GM12878 (cell line): ENCODE data around the gene DUS1L. TPM values are rescaled to one million over a fixed set of nuclear protein-coding genes. Genes with fewer than 3 reads are reported as not detected.

ENCODE experiments used
- ATAC-seq: fragments of 200-7000 bp; cut with Tn5 transposase; 3 replicates; pipeline ENCODE4 v1.9.1; 2020; ENCODE audit warnings: mild to moderate bottlenecking, moderate library complexity
- BruUV-seq: library from RNA; stranded (reverse); fragments of 400-500 nt; replicated peaks from 2 replicates; lab custom pipeline; 2021; lab: Mats Ljungman, UMichigan
- CTCF ChIA-PET: fragments of 300-600 bp; sonication (Branson Sonifier 250); formaldehyde crosslinking; extraction: SDS; loops from one replicate; lab custom pipeline; 2021; ENCODE audit warnings: inconsistent platforms; lab: Yijun Ruan, JAX
- POLR2A ChIA-PET: fragments of 350-600 bp; formaldehyde crosslinking; extraction: SDS; loops from one replicate; lab custom pipeline; 2021; ENCODE audit warnings: inconsistent platforms; lab: Charles Lee
- RAD21 ChIA-PET: fragments of 300-600 bp; sonication (Branson Sonifier 250); formaldehyde crosslinking; loops from one replicate; lab custom pipeline; 2023; ENCODE audit warnings: antibody characterized with exemption; ENCODE audit not compliant: unreplicated experiment; lab: Charles Lee
- SMC1A ChIA-PET: fragments of 300-600 bp; sonication (Branson Sonifier 250); formaldehyde crosslinking; loops from one replicate; lab custom pipeline; 2023; ENCODE audit not compliant: unreplicated experiment, uncharacterized antibody; lab: Charles Lee
- DNase-seq: peaks from one replicate; pipeline ENCODE4 v3.0.0-alpha.2; 2011; ENCODE audit warnings: low read depth, low spot score
- FAIRE-seq: peaks from 3 replicates; lab custom pipeline; 2011; peaks lifted over from hg19 to GRCh38; lab: Jason Lieb, UNC
- H2AFZ ChIP-seq: 2 replicates; pipeline ENCODE4 v1.6.0; 2011; ENCODE audit warnings: low read depth, low read length, control low read depth; ENCODE audit not compliant: control insufficient read depth
- H3K27ac ChIP-seq: 2 replicates; pipeline ENCODE4 v1.5.1; 2011; ENCODE audit warnings: control low read depth; ENCODE audit not compliant: control insufficient read depth, insufficient read depth
- H3K27me3 ChIP-seq, 2 experiments: replicated peaks in 1 of 2; 2 replicates each; pipeline versions ENCODE4 v1.6.0 to v1.6.1; 2011; ENCODE audit warnings: low read length in 1 of 2; ENCODE audit not compliant: control insufficient read depth in 2 of 2, insufficient read depth in 2 of 2
- H3K36me3 ChIP-seq, 2 experiments: 2 replicates each; pipeline ENCODE4 v1.5.1; 2011; ENCODE audit warnings: low read length in 1 of 2; ENCODE audit not compliant: control insufficient read depth in 2 of 2, insufficient read depth in 2 of 2
- H3K4me1 ChIP-seq: 2 replicates; pipeline ENCODE4 v1.6.1; 2011; ENCODE audit warnings: mild to moderate bottlenecking, low read length, moderate library complexity, mixed read lengths; ENCODE audit not compliant: control insufficient read depth, insufficient read depth
- H3K4me2 ChIP-seq: 2 replicates; pipeline ENCODE4 v1.6.0; 2011; ENCODE audit warnings: control low read depth; ENCODE audit not compliant: control insufficient read depth, insufficient read depth
- H3K4me3 ChIP-seq: fragments of 200-600 bp; sonication (generic); 2 replicates; pipeline ENCODE4 v1.5.1; 2016
- H3K79me2 ChIP-seq: 2 replicates; pipeline ENCODE4 v1.6.0; 2011; ENCODE audit warnings: low read length; ENCODE audit not compliant: control insufficient read depth, insufficient read depth
- H3K9ac ChIP-seq: 2 replicates; pipeline ENCODE4 v1.8.0; 2011; ENCODE audit warnings: low read length, control low read depth, mixed read lengths; ENCODE audit not compliant: control insufficient read depth, insufficient read depth
- H3K9me3 ChIP-seq: replicated peaks from 3 replicates; pipeline ENCODE4 v1.5.1; 2011; ENCODE audit warnings: mild to moderate bottlenecking, low read length; ENCODE audit not compliant: control insufficient read depth, insufficient read depth
- H4K20me1 ChIP-seq: 2 replicates; pipeline ENCODE4 v1.6.0; 2011; ENCODE audit not compliant: control insufficient read depth, insufficient read depth
- ETV6 ChIP-seq, 2 experiments: fragments of 450-650 bp in 1 of 2; IDR thresholded peaks in 1 of 2; conservative IDR thresholded peaks in 1 of 2; 2 replicates each; pipeline ENCODE4 v1.6.1; 2014; ENCODE audit warnings: antibody characterized with exemption in 1 of 2, borderline replicate concordance in 1 of 2, low read depth in 1 of 2, mild to moderate bottlenecking in 1 of 2, moderate library complexity in 1 of 2
- MEF2A ChIP-seq: IDR thresholded peaks from 2 replicates; pipeline ENCODE4 v1.6.1; 2011; ENCODE audit warnings: low read depth, mild to moderate bottlenecking, low read length, moderate library complexity; ENCODE audit not compliant: insufficient read depth
- NFXL1 ChIP-seq: fragments of 450-650 bp; IDR thresholded peaks from 2 replicates; pipeline ENCODE4 v1.6.1; 2017; ENCODE audit warnings: antibody characterized with exemption, mild to moderate bottlenecking, borderline replicate concordance
- POLR2A ChIP-seq: IDR thresholded peaks from 2 replicates; pipeline ENCODE4 v1.6.1; 2011; ENCODE audit warnings: low read depth, mild to moderate bottlenecking, low read length
- POLR2AphosphoS5 ChIP-seq: IDR thresholded peaks from 2 replicates; pipeline ENCODE4 v1.6.1; 2011; ENCODE audit warnings: mild to moderate bottlenecking, low read length, inconsistent platforms
- RFX5 ChIP-seq: IDR thresholded peaks from 2 replicates; pipeline ENCODE4 v1.6.1; 2011; ENCODE audit warnings: low read depth, low read length, improper control_type of control experiment
- TCF12 ChIP-seq: IDR thresholded peaks from 2 replicates; pipeline ENCODE4 v1.6.1; 2011; ENCODE audit warnings: low read depth, mild to moderate bottlenecking, low read length
- ZNF622 ChIP-seq: fragments of 450-650 bp; IDR thresholded peaks from 2 replicates; pipeline ENCODE4 v1.6.1; 2017; ENCODE audit warnings: mild to moderate bottlenecking, inconsistent platforms
- WGBS: methylation state at CpG from one replicate; pipeline ENCODE4 v1.1.6; 2016; ENCODE audit warnings: low lambda C conversion rate; ENCODE audit not compliant: insufficient replicate concordance, insufficient coverage; ENCODE audit errors: missing lambda C conversion rate; 5-methylcytosine and 5-hydroxymethylcytosine counted together
- in situ Hi-C: fragments of 300-500 bp; cut with MboI; formaldehyde crosslinking; loops from 9 replicates; pipeline ENCODE4 v1.14.3; 2018; ENCODE audit warnings: mixed read lengths
- intact Hi-C: fragments of 100-400 bp; cut with micrococcal nuclease; formaldehyde crosslinking; loops from one replicate; pipeline ENCODE4 v1.14.2; 2022; ENCODE audit not compliant: unreplicated experiment
- polyA plus RNA-seq, 11 experiments: library from polyadenylated mRNA; depleted of rRNA in 4 of 11; unstranded in 6 of 11; stranded (reverse) in 5 of 11; fragments of >200 nt; fragmentation: Nextera tagmentation in 4 of 11; fragmentation: Illumina TruSeq in 1 of 11; extraction: Ambion mirVana in 4 of 11; extraction: Trizol in 1 of 11; gene quantifications; 1 replicate in 1 of 11; 2 replicates in 10 of 11; pipeline versions ENCODE4 v1.2.1 to v1.2.3, GENCODE V29; 2011 to 2016; ENCODE audit warnings: inconsistent platforms in 2 of 11, missing spikeins in 2 of 11, low read depth in 1 of 11
- total RNA-seq, 4 experiments: library from RNA; depleted of rRNA in 3 of 4; stranded (reverse); fragments of >200 nt in 3 of 4; fragmentation: Illumina TruSeq in 1 of 4; extraction: Trizol in 1 of 4; gene quantifications; 2 replicates each; pipeline versions ENCODE4 v1.2.1 to v1.2.3, GENCODE V29; 2013 to 2021
- TF ChIP-seq, protein P1 (sequence below): fragments of 450-650 bp; formaldehyde crosslinking; IDR thresholded peaks from 2 replicates; pipeline ENCODE4 v1.5.0; 2022; ENCODE audit warnings: mild to moderate bottlenecking, missing genetic modification characterization

The DUS1L gene
- total and polyA plus RNA-seq, 10 of the 15 experiments (the other 5 are each of a cell fraction or from before 2014, with no cell fraction given): 6.1 to 157 (median 44.5) TPM

DNA sequence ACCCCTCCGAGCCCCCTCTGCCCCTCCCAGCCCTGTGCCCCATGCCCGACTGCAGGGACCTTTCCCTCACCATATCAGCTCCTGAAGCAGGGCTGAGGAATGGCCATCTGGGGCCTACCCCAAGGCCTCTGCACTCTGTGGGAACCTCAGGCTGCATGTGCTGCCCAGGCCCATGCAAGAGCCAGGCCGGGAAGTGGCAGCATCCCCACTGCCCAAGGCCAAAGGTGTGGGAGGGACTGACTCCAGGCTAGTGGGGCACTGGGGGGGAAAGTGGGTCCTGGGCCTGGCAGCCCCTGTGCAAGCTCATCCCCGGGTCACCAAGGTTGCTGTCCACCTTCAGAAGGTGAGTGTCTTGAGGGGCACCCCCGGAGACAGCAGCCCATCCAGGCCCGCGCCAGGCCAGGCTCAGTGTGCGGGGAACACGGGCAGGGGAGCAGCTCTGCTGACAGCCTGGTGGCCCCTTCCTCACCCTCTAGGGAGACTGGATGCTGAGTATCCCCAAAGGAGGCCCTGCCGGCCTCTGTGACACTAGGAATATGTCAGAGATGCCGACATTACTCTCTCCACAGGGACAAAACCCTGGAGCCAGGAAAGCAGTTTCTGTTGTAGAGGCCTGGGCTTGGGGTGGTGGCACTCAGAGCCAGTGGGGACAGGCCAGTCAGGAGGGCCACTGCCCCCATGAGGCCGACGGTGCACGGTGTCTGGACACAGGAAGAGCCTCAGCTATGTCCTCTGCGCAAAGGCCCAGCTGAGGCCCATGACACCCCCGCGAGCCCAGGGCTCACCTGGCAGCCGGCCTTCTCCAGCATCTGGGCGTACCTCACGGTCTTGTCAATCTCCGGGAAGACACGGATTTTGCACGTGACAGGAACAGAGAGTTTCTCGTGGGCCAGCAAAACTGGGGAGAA, 3.3 kb downstream of the DUS1L start:
- Histone ChIP-seq H3K4me3 (no peak overlapping the region), H2AFZ (no peak overlapping the region), H3K9ac (no peak overlapping the region), H3K36me3 (peaks cover 3 to 19% of the 10 kb centered on the region in 2 experiments; a peak in 3 of 4 replicates), H3K4me1 (peaks cover 8% of the 10 kb centered on the region), H3K9me3 (no peaks in the 10 kb centered on the region), H3K79me2 (peaks cover 20% of the 10 kb centered on the region), H3K4me2 (no peak overlapping the region), H3K27ac (no peak overlapping the region), H3K27me3 (no peaks in the 10 kb centered on the region), H4K20me1 (no peaks in the 10 kb centered on the region)
- no TSS peak for BruUV-seq
- in situ Hi-C loops: no loop called here
- TF ChIP-seq POLR2A (0 out of 2 replicates have a peak, but pooled peaks have one; percentile 7), RFX5 (no peak)
- ATAC-seq: no peak
- WGBS: 91% methylated on average over 23 of the region's 24 CpGs
- ChIA-PET CTCF (no interaction called here), RAD21 (no interaction called here), SMC1A (no interaction called here), POLR2A (no interaction called here)
- no peak for DNase-seq
- intact Hi-C loops: no loop called here
- FAIRE-seq: no peak

DNA sequence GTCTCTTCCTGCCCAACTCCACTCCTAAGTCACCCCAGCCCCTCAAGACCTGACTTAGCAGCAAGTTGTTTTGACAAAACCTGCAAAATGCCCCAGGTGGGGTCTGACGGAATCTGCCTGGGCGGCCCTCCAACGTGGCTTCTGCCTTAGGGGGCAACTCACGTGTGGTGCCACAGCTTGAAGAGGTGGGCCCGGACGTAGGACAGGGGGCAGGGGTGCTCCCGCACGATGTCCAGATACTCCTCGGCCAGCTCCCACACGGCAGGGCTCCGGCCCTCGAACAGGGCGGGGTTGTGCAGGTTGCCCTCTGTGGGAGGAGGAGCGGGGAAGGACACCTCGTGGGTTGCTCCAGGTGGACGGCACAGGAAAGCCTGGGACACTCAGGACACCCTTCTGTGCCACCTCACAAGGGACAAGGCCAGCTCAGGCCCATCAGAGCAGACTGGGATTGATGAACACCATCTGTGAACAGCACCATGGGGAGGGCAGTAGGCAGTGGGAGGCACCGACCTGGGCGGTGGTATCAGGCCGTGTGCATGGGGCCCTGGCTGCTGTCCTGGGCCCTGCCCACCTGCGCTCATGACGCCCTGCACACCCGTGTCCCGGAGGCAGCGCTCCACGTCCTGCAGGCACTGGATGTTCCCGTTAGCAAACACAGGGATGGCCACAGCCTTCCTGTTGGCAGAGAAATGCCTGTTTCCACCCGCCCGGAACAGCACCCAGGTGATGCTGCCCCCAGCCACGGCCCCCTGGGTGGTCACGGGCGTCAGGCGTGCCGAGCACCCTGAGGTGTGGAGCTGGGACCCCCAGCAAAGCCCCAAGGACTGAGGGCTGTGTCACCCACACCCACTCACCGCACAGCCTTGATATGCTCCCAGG, 4.3 kb downstream of the DUS1L start:
- Histone ChIP-seq H3K4me2 (no peak overlapping the region), H3K36me3 (peaks cover 3 to 26% of the 10 kb centered on the region in 2 experiments)

More for the DNA sequence above, 4.3 kb downstream of the DUS1L start:
- FAIRE-seq: no peak
- intact Hi-C loops: no loop called here
- no peak overlapping the region for H3K9ac ChIP-seq
- peak; percentile 52; the same call in 1 of the 2 replicates for TF ChIP-seq POLR2AphosphoS5
- TF ChIP-seq, protein P1, sequence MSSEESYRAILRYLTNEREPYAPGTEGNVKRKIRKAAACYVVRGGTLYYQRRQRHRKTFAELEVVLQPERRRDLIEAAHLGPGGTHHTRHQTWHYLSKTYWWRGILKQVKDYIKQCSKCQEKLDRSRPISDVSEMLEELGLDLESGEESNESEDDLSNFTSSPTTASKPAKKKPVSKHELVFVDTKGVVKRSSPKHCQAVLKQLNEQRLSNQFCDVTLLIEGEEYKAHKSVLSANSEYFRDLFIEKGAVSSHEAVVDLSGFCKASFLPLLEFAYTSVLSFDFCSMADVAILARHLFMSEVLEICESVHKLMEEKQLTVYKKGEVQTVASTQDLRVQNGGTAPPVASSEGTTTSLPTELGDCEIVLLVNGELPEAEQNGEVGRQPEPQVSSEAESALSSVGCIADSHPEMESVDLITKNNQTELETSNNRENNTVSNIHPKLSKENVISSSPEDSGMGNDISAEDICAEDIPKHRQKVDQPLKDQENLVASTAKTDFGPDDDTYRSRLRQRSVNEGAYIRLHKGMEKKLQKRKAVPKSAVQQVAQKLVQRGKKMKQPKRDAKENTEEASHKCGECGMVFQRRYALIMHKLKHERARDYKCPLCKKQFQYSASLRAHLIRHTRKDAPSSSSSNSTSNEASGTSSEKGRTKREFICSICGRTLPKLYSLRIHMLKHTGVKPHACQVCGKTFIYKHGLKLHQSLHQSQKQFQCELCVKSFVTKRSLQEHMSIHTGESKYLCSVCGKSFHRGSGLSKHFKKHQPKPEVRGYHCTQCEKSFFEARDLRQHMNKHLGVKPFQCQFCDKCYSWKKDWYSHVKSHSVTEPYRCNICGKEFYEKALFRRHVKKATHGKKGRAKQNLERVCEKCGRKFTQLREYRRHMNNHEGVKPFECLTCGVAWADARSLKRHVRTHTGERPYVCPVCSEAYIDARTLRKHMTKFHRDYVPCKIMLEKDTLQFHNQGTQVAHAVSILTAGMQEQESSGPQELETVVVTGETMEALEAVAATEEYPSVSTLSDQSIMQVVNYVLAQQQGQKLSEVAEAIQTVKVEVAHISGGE: no peak
- peak; percentile 64 for TF ChIP-seq POLR2A
- TF ChIP-seq ETV6 (conservative IDR thresholded peaks at IDR 0.05 in 1 of 2, IDR thresholded peaks at IDR 0.05 in 1 of 2; ENCODE audit: borderline replicate concordance in 1 of 2, low read depth in 1 of 2): no peak
- no peak for TF ChIP-seq TCF12
- TF ChIP-seq MEF2A: no peak
- TF ChIP-seq NFXL1: no peak
- no peak for TF ChIP-seq ZNF622
- TF ChIP-seq, all 136 proteins: peak for 2
- no peak overlapping the region for H3K27ac ChIP-seq
- in situ Hi-C loops: no loop called here
- ChIA-PET CTCF (no interaction called here), RAD21 (no interaction called here), SMC1A (no interaction called here), POLR2A (no interaction called here)
- DNase-seq: no peak
- peaks cover 19% of the 10 kb centered on the region for H3K79me2 ChIP-seq
- H3K4me1 ChIP-seq: peaks cover 8% of the 10 kb centered on the region
- no peak for ATAC-seq
- no peaks in the 10 kb centered on the region for H4K20me1 ChIP-seq
- H3K9me3 ChIP-seq: no peaks in the 10 kb centered on the region
- no TSS peak for BruUV-seq
- no peak overlapping the region for H3K4me3 ChIP-seq
- H2AFZ ChIP-seq: no peak overlapping the region
- 87% methylated on average over 32 of the region's 34 CpGs for WGBS
- H3K27me3 ChIP-seq: no peaks in the 10 kb centered on the region
